ENCODE data around the gene PTS. TPM values are rescaled to one million over a fixed set of nuclear protein-coding genes. Genes with fewer than 3 reads are reported as not detected.

Gene PTS
- total and polyA plus RNA-seq, 8 donors: 11.3 to 87.8 (median 55.3) TPM

GRCh38 chr11:112225753-112226061 lies 521 bp upstream of the PTS start:
- no peak for DNase-seq
- peak overlapping the region; percentile 95 to 98 (median 96) for H3K27ac ChIP-seq
- intact Hi-C loops (cut with DNase I; ENCODE audit: low total_unique reads): no loop called here

GRCh38 chr11:112226831-112227401 lies 688 bp downstream of the PTS start:
- WGBS, 5 donors: 4 to 8% (median 7%) methylated on average over 16 of the region's 16 CpGs
- peak in 1 of 2 donors; percentile 58 for DNase-seq
- intact Hi-C loops (cut with DNase I; ENCODE audit: low total_unique reads): no loop called here

More at GRCh38 chr11:112225753-112226061, 521 bp upstream of the PTS start:
- Histone ChIP-seq H3K27me3 (no peaks in the 10 kb centered on the region), H3K9me3 (no peaks in the 10 kb centered on the region), H3K4me1 (peaks cover 14 to 62% (median 38%) of the 10 kb centered on the region in 4 donors), H3K36me3 (peaks cover 0 to 21% (median 16%) of the 10 kb centered on the region in 4 donors), H3K4me3 (peak overlapping the region; percentile 55 to 73 (median 62))
- WGBS, 5 donors: 20 to 30% (median 29%) methylated on average over 8 of the region's 8 CpGs
- TF ChIP-seq EP300 (IDR thresholded peaks at IDR 0.05): no peak
- TF ChIP-seq CTCF (IDR thresholded peaks at IDR 0.05): no peak
- TF ChIP-seq POLR2A (IDR thresholded peaks at IDR 0.05): no peak
- TF ChIP-seq POLR2AphosphoS5 (IDR thresholded peaks at IDR 0.05): no peak

GRCh38 chr11:112227471-112227870 lies 1.2 kb downstream of the PTS start:
- Histone ChIP-seq H3K9me3 (no peaks in the 10 kb centered on the region), H3K4me3 (peak overlapping the region; percentile 55 to 73 (median 62)), H3K4me1 (peaks cover 7 to 51% (median 30%) of the 10 kb centered on the region in 4 donors), H3K27ac (peak overlapping the region in 4 of 5 donors; percentile 95 to 98 (median 96)), H3K27me3 (no peaks in the 10 kb centered on the region), H3K36me3 (peaks cover 0 to 37% (median 31%) of the 10 kb centered on the region in 4 donors)
- TF ChIP-seq POLR2AphosphoS5 (IDR thresholded peaks at IDR 0.05) (no peak), CTCF (IDR thresholded peaks at IDR 0.05) (no peak), EP300 (IDR thresholded peaks at IDR 0.05) (no peak), POLR2A (IDR thresholded peaks at IDR 0.05) (no peak)
- DNase-seq: no peak
- WGBS, 5 donors: 59 to 69% (median 62%) methylated on average over 4 of the region's 4 CpGs
- intact Hi-C loops (cut with DNase I; ENCODE audit: low total_unique reads): no loop called here

More at GRCh38 chr11:112226831-112227401, 688 bp downstream of the PTS start:
- H3K4me3 ChIP-seq: peak overlapping the region; percentile 55 to 73 (median 62)
- peak overlapping the region; percentile 95 to 98 (median 96) for H3K27ac ChIP-seq
- H3K9me3 ChIP-seq: no peaks in the 10 kb centered on the region
- peaks cover 10 to 50% (median 31%) of the 10 kb centered on the region in 4 donors for H3K4me1 ChIP-seq
- TF ChIP-seq POLR2A (IDR thresholded peaks at IDR 0.05) (no peak), EP300 (IDR thresholded peaks at IDR 0.05) (no peak), CTCF (IDR thresholded peaks at IDR 0.05) (no peak), POLR2AphosphoS5 (IDR thresholded peaks at IDR 0.05) (no peak)
- H3K36me3 ChIP-seq: peaks cover 0 to 34% (median 27%) of the 10 kb centered on the region in 4 donors
- no peaks in the 10 kb centered on the region for H3K27me3 ChIP-seq

- Histone ChIP-seq H3K27me3 (no peaks in the 10 kb centered on the region), H3K9me3 (no peaks in the 10 kb centered on the region), H3K27ac (peak overlapping the region in 3 of 5 donors; percentile 95 to 98 (median 97)), H3K4me3 (no peak overlapping the region), H3K36me3 (peaks cover 0 to 45% (median 39%) of the 10 kb centered on the region in 4 donors), H3K4me1 (peaks cover 7 to 55% (median 30%) of the 10 kb centered on the region in 4 donors)
- intact Hi-C loops (cut with DNase I; ENCODE audit: low total_unique reads): no loop called here
- 45 to 60% (median 51%) methylated on average over 2 of the region's 2 CpGs for WGBS, 5 donors
- TF ChIP-seq POLR2A (IDR thresholded peaks at IDR 0.05) (no peak), POLR2AphosphoS5 (IDR thresholded peaks at IDR 0.05) (no peak), EP300 (IDR thresholded peaks at IDR 0.05) (no peak), CTCF (IDR thresholded peaks at IDR 0.05) (no peak)
- DNase-seq: peak in 1 of 2 donors; percentile 39
Observed at GRCh38 chr11:112228706-112229105, 2.5 kb downstream of the PTS start.

Data from stomach (tissue), 9 donors.